ENCODE results near the gene TRIAP1.

TRIAP1 gene

DNA sequence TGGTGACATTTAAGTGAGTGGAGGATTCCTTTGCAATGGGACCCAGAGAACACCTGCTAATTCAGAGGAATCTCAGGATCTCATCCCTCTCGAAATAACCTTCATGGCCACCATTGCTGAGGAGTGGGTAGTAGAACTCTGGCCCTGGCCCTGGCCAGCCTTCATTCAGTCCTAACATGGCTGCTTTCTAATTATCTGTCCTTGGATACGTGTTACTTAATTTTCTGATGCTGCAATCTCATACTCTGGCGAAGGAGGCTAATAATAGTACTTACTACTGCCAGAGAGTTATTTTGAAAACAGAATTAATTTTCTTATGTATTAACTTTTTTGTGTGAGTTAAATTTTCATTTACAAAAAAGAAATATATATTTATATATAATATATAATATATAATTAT is 20.4 kb downstream of the TRIAP1 start:
- no peak for DNase-seq

DNA sequence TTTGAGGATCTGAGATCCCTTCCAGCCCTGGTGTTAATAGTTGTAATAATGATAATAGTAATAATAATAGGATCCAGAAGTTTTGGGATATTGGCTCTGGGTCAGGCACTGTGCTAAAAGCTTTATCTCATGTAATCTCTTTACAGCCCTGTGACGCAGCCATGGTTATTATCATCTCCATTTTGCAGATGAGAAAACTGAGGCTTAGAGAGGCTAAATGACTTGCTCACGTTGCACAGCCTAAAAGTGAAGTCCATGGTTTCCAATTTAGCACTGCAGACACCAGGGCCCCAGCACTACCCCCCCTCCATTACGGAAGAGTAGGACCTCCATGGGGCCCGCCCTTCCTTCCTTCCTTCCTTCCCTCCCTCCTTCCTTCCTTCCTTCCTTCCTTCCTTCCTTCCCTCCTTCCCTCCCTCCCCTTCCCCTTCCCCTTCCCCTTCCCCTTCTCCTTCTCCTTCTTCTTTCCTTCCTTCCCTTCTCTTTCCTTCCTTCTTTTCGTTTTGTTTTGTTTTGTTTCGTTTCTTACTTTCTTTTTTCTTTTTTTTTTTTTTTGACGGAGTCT is 23.2 kb downstream of the TRIAP1 start:
- no peak for DNase-seq

DNA sequence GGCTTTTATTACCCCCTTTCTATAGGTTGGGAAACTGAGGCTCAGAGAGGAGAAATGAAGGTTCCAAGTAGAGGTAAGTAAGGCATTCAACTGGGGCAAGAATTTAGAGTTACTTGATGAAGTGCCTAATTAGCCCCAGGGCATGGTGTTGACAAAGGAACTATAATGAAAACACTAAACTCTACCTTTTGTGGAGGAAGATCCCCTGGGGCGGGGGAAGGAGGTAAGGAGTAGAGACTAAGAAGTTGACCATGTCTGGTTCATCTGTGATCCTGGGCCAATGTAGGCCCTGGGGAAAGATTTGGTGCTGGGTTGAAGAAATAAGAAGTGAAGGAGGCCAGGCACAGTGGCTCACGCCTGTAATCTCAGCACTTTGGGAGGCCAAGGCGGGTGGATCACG is 24.5 kb downstream of the TRIAP1 start:
- DNase-seq: no peak

DNA sequence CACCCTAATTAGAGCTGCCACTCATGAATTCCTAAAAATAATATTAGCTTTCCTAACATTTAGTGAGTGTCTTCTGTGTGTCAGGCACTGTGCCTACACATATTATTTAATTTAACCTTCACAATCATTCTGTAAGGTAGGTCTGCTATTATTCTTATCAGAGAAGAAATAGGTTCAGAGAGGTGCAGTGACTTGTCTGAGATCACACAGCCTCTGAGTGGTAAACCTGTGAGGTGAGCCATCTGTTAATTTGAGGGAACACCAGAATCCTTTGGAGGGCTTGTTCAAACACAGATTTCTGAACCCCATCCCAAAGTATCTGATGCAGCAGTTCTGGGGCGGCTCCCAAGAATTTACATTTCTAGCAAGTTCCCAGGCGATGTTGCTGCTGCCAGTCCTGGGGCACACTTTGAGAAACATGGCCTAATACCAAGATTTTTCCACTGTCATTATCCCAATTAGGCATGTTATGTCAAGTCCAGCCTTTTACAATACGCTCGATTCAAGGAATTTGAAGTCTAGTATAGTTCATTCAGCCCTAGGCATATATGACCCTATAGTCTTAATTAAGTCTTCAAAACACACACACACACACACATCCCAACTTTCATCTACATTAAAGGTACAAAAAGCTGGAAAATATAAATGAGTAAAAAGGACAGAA is 28.1 kb downstream of the TRIAP1 start:
- no peak for DNase-seq

DNA sequence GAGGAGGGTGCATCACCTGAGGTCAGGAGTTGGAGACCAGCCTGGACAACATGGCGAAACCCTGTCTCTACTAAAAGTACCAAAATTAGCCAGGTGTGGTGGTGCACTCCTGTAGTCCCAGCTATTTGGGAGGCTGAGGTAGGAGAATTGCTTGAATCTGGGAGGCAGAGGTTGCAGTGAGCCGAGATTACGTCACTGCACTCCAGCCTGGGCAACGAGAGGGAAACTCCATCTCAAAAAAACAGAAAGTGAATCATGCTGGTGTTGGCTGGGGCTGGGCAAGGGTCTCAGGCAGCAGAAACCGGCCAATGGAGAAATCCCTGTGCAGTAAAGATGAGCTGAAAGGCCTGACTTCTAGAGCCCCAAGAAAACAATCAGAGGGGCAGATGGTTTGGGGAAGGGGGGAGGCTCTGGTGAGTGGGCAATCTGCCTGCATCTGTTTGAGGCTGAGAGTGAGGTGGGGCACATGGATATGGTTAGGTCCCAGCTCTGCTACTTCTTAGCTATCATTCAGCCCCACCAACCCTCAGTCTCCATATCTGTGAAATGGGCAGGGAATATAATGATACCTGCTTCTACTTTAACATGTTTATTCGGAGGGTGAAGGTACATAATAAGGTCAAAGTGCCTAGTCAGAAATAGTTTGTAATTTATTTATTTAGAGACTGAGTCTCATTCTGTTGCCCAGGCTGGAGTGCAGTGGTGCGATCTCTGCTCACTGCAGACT is 29.5 kb downstream of the TRIAP1 start:
- DNase-seq: no peak

DNA sequence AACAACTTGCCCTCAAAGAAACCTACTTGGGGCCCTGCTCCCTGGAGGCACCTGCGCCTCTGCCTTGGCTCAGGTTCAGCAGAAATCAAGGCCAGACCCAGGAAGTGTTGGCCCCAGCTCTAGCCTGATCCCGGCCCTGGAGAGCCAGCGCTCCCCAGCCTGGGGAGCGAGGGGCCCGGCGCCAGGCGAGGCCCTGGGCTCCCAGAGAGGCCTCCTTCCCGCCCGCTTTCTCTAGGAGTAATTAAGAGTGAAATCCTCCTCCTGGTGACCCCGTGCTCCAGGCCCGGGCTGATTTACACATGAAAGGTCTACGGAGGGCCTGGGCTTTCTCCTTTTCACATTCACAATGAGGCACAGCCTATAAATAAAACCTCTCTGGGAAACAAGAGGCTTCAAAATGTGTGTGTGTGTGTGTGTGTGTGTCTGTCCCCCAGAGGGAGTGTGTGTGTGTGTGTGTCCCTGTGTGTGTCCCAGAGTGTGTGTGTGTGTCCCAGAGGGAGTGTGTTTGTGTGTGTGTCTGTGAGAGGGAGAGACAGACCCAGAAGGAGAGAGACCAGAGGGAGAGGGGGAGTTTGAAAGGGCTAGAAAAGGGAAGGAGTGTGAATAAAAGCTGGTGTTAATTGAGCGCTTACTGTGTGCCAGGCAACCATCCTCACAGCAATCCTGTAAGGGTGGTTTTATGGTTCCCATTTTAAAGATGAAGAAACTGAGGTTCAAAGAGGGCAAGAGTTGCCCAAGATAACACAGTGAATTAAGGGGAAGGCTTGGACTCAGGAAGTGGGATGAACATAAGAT is 32.1 kb downstream of the TRIAP1 start:
- no peak for DNase-seq

DNA sequence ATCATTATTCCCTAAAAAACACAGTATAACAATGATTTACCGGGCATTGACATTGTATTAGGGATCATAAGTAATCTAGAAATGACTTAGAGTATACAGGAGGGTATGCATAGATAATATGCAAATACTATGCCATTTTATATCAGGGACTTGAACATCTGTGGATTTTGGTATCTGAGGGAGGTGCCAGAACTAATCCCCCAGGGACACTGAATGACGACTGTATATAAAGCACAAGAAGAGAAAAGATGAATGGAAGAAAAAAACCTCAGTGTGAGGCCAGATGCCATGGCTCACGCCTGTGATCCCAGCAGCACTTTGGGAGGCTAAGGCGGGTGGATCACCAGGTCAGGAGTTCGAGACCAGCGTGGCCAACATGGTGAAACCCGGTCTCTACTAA is 33.8 kb downstream of the TRIAP1 start:
- DNase-seq: no peak

GRCh38 chr12:120408771-120409170 is 37.4 kb downstream of the TRIAP1 start:
- DNase-seq: no peak

GRCh38 chr12:120406553-120406952 is 39.6 kb downstream of the TRIAP1 start:
- DNase-seq: no peak

GRCh38 chr12:120406069-120406468 is 40.1 kb downstream of the TRIAP1 start:
- DNase-seq: no peak

- DNase-seq: no peak
Observed at GRCh38 chr12:120404271-120404670, 41.9 kb downstream of the TRIAP1 start.

DNA sequence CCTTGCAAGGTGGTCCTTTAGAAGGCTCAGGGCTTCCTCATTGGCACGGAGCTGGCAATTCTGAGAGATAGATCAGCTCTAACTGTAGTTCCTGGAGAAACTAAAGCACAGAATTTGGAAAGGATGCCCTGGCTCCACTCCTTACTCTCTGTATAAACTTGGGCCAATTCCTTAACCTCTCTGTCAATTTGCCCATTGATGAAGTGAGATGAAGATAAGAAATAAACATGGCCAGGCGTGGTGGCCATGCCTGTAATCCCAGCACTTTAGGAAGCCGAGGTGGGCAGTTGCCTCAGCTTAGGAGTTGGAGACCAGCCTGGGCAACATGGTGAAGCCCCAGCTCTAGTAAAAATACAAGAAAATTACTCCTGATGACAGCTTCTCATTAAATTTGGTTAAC is 42.3 kb downstream of the TRIAP1 start:
- DNase-seq: no peak

GRCh38 chr12:120402217-120402616 is 44.0 kb downstream of the TRIAP1 start:
- DNase-seq: no peak

GRCh38 chr12:120399531-120399930 is 46.7 kb downstream of the TRIAP1 start:
- DNase-seq: no peak

DNA sequence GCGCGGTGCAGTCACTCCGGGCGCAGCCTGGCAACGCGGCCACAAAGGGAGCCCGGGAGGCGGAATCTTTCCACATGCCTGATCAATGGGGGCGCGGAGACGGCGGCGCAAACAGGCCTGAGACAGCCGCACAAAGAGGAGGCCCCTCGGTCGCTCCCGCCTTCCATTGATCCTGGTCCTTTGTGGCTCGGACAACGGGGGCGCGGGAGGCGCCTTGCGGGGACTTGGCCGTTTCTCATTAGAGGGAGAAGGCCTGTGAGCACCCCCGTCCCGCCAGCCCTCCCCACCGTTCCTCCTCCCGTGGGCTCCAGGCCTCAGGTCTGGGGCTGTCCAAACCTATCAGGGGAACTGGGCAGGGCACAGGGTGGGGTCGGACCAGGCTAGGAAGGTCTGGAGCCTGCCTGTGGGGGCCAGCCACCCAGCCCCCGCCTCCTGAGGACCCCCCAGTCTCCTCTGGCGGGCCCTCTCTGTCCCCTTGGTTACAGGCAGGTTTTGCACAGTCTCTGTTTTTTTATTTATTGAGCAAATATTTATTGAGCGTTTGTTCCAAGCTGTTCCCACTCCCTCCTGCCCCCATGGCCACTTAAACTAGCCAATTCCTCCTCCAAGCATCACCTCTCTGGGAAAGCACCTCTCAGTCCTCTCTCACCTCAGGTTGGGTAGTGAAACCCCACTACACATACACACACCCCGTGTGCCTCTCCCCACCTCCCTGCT is 48.2 kb downstream of the TRIAP1 start:
- DNase-seq: no peak

DNA sequence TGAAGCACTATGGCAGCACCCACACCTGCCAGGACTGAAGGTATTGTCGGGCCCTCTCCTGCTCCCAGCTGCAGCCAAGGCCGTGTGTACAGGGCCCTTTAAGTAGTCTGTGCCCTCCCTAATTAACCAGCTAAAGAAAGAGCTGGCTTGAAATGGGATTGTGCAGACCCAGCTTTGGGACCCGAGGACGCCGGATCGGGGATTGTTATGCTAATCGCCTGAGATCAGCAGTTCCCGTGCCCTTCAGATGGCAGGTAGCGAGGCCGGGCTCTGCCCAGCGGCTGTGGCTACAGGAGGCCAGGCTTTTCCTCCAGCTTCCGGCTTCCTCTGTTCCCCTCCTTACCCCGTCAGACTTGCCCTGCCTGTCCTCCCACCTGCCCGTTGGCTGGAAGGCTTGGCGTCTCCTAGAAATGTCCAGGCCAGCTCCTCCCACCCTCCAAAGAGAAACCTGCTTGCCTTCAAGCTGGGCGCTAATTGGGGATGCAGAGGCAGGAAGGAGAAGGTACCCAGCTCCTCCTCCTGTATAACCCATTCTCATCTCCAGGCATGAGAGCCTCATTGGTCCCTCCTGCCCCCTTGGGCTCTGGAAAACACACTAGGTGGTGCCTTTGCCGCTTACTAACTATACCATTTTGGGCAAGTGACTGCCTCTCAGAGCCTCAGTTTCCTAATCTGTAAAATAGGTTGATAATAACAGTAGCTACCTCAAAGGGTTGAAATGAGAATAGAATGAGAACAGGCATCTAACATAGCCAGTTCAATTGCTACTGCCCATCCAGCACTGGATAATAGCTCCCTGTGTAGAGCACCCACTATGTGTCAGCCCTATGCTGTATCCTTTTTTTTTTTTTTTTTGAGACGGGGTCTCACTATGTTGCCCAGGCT is 51.5 kb downstream of the TRIAP1 start:
- DNase-seq: no peak
